Natural killer cell (primary cell): Measurements from ENCODE around the gene PPP1R13L. TPM values are rescaled to one million over a fixed set of nuclear protein-coding genes. Genes with fewer than 3 reads are reported as not detected.

Experiments
- ATAC-seq, 3 donors: fragments of 150-1000 bp in 2 of 3; fragments of 200-7000 bp in 1 of 3; cut with Tn5 transposase; 1 replicate in 1 of 3; 2 replicates in 2 of 3; pipeline ENCODE4 v1.10.0; 2021; ENCODE audit warnings: mild to moderate bottlenecking in 2 of 3, moderate library complexity in 2 of 3
- DNase-seq, 2 donors: peaks; one replicate each; pipeline versions ENCODE4 v3.0.0 to v3.0.0-alpha.2; 2013 to 2021; ENCODE audit warnings: mixed read lengths in 1 of 2
- H3K27ac ChIP-seq: one replicate; pipeline ENCODE4 v1.5.1; 2013; ENCODE audit warnings: mild to moderate bottlenecking, low read length
- H3K27me3 ChIP-seq: one replicate; pipeline ENCODE4 v1.6.1; 2013; ENCODE audit warnings: low read length; ENCODE audit not compliant: control insufficient read depth, insufficient read depth
- H3K36me3 ChIP-seq: one replicate; pipeline ENCODE4 v1.6.1; 2013; ENCODE audit warnings: low read length; ENCODE audit not compliant: control insufficient read depth, insufficient read depth
- H3K4me1 ChIP-seq: one replicate; pipeline ENCODE4 v1.6.1; 2013; ENCODE audit warnings: low read length; ENCODE audit not compliant: control insufficient read depth, insufficient read depth
- H3K4me3 ChIP-seq: one replicate; pipeline ENCODE4 v1.5.1; 2013; ENCODE audit warnings: low read length
- H3K9me3 ChIP-seq: one replicate; pipeline ENCODE4 v1.6.1; 2013; ENCODE audit warnings: low read length; ENCODE audit not compliant: control insufficient read depth, insufficient read depth
- H3K27ac Mint-ChIP-seq, 2 donors: one replicate each; pipeline ENCODE4 v1.8.0; 2022; ENCODE audit warnings: mild to moderate bottlenecking in 2 of 2, mixed read lengths in 2 of 2, moderate library complexity in 1 of 2
- H3K27me3 Mint-ChIP-seq, 2 donors: one replicate each; pipeline ENCODE4 v1.8.0; 2022; ENCODE audit warnings: low read depth in 2 of 2, mixed read lengths in 2 of 2
- H3K36me3 Mint-ChIP-seq: one replicate; pipeline ENCODE4 v1.8.0; 2022; ENCODE audit warnings: mixed read lengths
- H3K4me1 Mint-ChIP-seq, 2 donors: one replicate each; pipeline ENCODE4 v1.8.0; 2022; ENCODE audit warnings: mixed read lengths in 2 of 2
- H3K4me3 Mint-ChIP-seq: one replicate; pipeline ENCODE4 v1.8.0; 2022; ENCODE audit warnings: mild to moderate bottlenecking, moderate library complexity, mixed read lengths
- H3K9me3 Mint-ChIP-seq, 2 donors: one replicate each; pipeline ENCODE4 v1.8.0; 2022; ENCODE audit warnings: mixed read lengths in 2 of 2
- CTCF ChIP-seq: fragments of 200-600 bp; IDR thresholded peaks from one replicate; pipeline ENCODE4 v1.8.0; 2022; ENCODE audit warnings: antibody characterized with exemption
- WGBS: methylation state at CpG from one replicate; pipeline ENCODE4 v1.1.7; 2013; ENCODE audit warnings: missing lambda C conversion rate; ENCODE audit not compliant: insufficient coverage; 5-methylcytosine and 5-hydroxymethylcytosine counted together
- intact Hi-C: fragments of 100-400 bp; cut with micrococcal nuclease; formaldehyde crosslinking; loops from one replicate; pipeline ENCODE4 v1.14.2; 2022
- total RNA-seq, 4 donors: library from RNA; stranded (reverse); fragments of 120-200 nt in 1 of 4; gene quantifications; one replicate each; pipeline versions ENCODE4 v1.2.3 to v1.2.4, GENCODE V29; 2013 to 2022

Gene PPP1R13L
- total RNA-seq, 3 donors from 2014 or later (not counting 1 experiment from before 2014, with no cell fraction given), result 5.6 to 7.4 (median 5.9) TPM

- TF ChIP-seq CTCF, result no peak
- Mint-ChIP-seq H3K4me3 (peak overlapping the region; percentile 81), H3K27me3 (no peaks in the 10 kb centered on the region), H3K27ac (peak overlapping the region; percentile 86 to 92), H3K9me3 (no peaks in the 10 kb centered on the region), H3K36me3 (no peaks in the 10 kb centered on the region), H3K4me1 (peaks cover 35 to 50% of the 10 kb centered on the region in 2 donors)
- Histone ChIP-seq H3K9me3 (no peaks in the 10 kb centered on the region), H3K4me3 (no peak overlapping the region), H3K27me3 (no peaks in the 10 kb centered on the region), H3K36me3 (no peaks in the 10 kb centered on the region), H3K4me1 (peaks cover 51% of the 10 kb centered on the region), H3K27ac (no peak overlapping the region)
- ATAC-seq, result no peak
- WGBS, result 96% methylated on average over 9 of the region's 9 CpGs
- DNase-seq, result no peak
- intact Hi-C loops, result no loop called here
These were observed 36.2 kb upstream of the PPP1R13L start for GRCh38 chr19:45440873-45441654.

- peaks cover 47% of the 10 kb centered on the region for H3K4me1 ChIP-seq
- H3K36me3 ChIP-seq, result no peaks in the 10 kb centered on the region
- Mint-ChIP-seq H3K4me3 (peak overlapping the region; percentile 81), H3K4me1 (peaks cover 28 to 43% of the 10 kb centered on the region in 2 donors), H3K9me3 (no peaks in the 10 kb centered on the region), H3K27me3 (no peaks in the 10 kb centered on the region), H3K36me3 (no peaks in the 10 kb centered on the region), H3K27ac (peak overlapping the region; percentile 86 to 92)
- intact Hi-C loops, result no loop called here
- 65% methylated on average over 9 of the region's 9 CpGs for WGBS
- H3K27me3 ChIP-seq, result no peaks in the 10 kb centered on the region
- ATAC-seq (no peak), DNase-seq (no peak)
- TF ChIP-seq CTCF, result no peak
- no peaks in the 10 kb centered on the region for H3K9me3 ChIP-seq
- H3K27ac ChIP-seq, result peak overlapping the region; percentile 70
- H3K4me3 ChIP-seq, result peak overlapping the region; percentile 22
These were observed 35.4 kb upstream of the PPP1R13L start for GRCh38 chr19:45440259-45440638.

GRCh38 chr19:45439569-45440258 lies 34.8 kb upstream of the PPP1R13L start:
- Mint-ChIP-seq H3K4me1 (peaks cover 23 to 38% of the 10 kb centered on the region in 2 donors), H3K9me3 (no peaks in the 10 kb centered on the region), H3K27ac (peak overlapping the region; percentile 86 to 92), H3K36me3 (no peaks in the 10 kb centered on the region), H3K4me3 (peak overlapping the region; percentile 81), H3K27me3 (no peaks in the 10 kb centered on the region)
- Histone ChIP-seq H3K9me3 (no peaks in the 10 kb centered on the region), H3K27ac (peak overlapping the region; percentile 70), H3K4me1 (peaks cover 43% of the 10 kb centered on the region), H3K36me3 (no peaks in the 10 kb centered on the region), H3K4me3 (peak overlapping the region; percentile 22), H3K27me3 (no peaks in the 10 kb centered on the region)
- WGBS, result under 1% methylated on average over 78 of the region's 78 CpGs
- intact Hi-C loops, result loop anchor here (1.0 kb wide), 1 partner anchor 40 kb away; no protein-coding TSS in a partner anchor
- peak; percentile 67 to 82 (median 72) for ATAC-seq
- peak; percentile 100 for TF ChIP-seq CTCF
- DNase-seq, result peak; percentile 92 to 93
